ENCODE measurements around the gene DR1.

DNA sequence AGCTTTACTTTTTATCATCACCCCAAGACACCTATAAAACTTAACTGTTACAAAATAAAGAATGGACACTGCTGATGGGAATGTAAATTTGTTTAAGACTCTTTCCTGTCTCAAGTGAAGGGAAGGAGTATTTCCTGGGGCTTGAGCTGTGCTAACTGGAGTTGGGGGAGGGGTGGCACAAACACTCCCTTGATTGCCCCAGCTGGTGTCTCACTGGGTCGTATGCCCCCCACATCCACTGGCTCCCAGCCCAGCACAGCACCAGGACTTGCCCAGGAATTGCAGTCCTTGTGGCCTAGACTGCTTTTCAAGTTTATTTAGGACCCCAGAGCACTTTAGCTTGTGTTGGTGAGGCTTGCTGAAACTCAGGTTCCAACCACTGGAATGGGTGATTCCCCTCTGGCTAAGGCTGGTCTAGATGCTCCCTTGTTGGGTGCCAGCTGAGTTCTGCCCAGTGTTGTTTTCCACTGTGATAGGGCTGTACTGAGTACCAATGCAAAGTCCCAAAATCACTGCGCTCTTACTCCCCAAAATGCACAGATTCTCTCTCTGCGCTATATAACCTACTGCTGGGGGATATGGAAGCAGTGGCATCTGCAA lies 49.1 kb upstream of the DR1 start:
- TF ChIP-seq, protein P1, sequence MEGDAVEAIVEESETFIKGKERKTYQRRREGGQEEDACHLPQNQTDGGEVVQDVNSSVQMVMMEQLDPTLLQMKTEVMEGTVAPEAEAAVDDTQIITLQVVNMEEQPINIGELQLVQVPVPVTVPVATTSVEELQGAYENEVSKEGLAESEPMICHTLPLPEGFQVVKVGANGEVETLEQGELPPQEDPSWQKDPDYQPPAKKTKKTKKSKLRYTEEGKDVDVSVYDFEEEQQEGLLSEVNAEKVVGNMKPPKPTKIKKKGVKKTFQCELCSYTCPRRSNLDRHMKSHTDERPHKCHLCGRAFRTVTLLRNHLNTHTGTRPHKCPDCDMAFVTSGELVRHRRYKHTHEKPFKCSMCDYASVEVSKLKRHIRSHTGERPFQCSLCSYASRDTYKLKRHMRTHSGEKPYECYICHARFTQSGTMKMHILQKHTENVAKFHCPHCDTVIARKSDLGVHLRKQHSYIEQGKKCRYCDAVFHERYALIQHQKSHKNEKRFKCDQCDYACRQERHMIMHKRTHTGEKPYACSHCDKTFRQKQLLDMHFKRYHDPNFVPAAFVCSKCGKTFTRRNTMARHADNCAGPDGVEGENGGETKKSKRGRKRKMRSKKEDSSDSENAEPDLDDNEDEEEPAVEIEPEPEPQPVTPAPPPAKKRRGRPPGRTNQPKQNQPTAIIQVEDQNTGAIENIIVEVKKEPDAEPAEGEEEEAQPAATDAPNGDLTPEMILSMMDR (IDR thresholded peaks at IDR 0.05) = no peak
- TF ChIP-seq POLR2A (IDR thresholded peaks at IDR 0.05) = no peak
